ENCODE measurements around the gene TP73. TPM values are rescaled to one million over a fixed set of nuclear protein-coding genes. Genes with fewer than 3 reads are reported as not detected.
A peak's percentile ranks its signal among the peaks of the same experiment; 100 is the strongest.

TP73 gene
- total and polyA plus RNA-seq, 4 donors = 0.30 to 3.0 (median 1.2) TPM

DNA sequence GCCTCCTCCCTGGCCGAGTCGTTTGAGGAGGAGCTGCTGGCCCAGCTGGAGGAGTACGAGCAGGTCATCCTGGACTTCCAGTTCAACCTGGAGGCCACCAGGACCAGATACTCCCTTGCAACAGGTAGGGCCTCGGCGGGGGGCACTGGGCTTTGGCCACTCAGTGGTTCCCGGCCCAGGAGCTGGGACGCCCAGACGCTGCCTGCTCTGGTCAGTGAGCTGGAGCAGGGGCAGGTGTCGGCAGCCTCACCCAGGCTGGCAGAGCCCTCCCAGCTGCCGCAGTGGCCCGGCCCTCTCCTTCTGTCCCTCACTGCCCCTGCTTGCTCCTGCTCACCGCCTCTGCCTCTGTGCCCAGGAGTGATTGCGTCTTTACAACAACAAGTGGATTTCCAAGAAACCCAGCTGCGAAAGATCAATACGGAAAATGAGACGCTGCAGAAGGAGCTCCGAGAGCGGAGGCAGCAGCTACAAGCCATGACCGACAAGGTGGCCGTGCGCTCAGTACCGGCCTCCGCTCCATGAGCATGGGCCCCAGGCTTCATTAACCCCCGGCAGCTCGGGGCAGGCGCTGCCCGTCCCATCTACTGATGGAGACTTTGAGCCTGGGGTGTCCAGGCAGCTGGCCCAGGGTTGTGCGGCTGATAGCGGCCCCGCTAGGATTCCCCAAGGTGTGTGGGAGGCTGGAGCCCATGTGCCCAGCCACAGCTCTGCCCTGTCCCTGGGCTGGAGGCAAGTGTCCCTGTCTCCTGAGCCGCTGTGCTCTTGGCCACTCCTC lies 111.2 kb downstream of the TP73 start:
- no peak for DNase-seq (ENCODE audit: low read depth in 4 of 6, low spot score in 6 of 6)

DNA sequence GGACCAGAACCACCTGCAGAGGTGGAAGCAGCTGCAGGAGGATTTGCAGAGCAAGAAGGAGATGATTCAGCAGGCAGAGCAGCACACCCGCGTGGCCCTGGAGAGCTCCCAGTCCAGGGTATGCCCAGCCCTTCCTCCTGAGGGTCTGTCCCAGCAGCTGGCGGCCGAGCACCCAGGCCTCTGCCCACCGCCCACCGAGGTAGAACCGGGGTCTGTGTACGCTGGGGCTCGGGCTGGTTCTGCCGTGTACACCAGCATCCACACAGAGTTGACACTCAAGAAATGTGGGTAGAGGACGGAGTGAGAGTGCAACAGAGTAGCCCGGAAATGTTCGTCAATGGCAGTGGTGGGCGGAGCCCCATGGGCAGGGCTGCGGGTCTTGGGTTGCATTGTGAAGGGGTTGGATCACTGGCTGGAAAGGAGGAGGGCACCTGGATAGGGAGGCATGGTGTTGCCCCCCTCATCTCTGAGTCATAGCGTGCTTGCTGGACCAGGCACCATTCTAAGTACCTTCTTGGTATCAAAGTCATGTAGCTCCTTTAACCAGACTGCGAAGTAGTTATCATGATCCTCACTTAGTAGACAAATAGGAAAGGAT lies 115.1 kb downstream of the TP73 start:
- WGBS (ENCODE audit: insufficient coverage) = 86% methylated on average over 13 of the region's 17 CpGs
- Histone ChIP-seq H3K27ac (ENCODE audit: low read depth, low read length) (no peak overlapping the region), H3K36me3 (ENCODE audit: control insufficient read depth, insufficient read depth, low read length) (no peaks in the 10 kb centered on the region), H3K4me1 (ENCODE audit: control insufficient read depth, insufficient read depth, low read length) (peaks cover 16% of the 10 kb centered on the region), H3K9me3 (ENCODE audit: control insufficient read depth, insufficient read depth, low read length) (no peaks in the 10 kb centered on the region), H3K27me3 (ENCODE audit: control insufficient read depth, insufficient read depth, low read length) (no peaks in the 10 kb centered on the region), H3K4me3 (ENCODE audit: low read depth, low read length) (no peak overlapping the region)
- DNase-seq (ENCODE audit: low read depth in 4 of 6, low spot score in 6 of 6) = no peak

More for the DNA sequence above, 111.2 kb downstream of the TP73 start:
- H3K36me3 ChIP-seq (ENCODE audit: control insufficient read depth, insufficient read depth, low read length) = no peaks in the 10 kb centered on the region
- H3K4me3 ChIP-seq (ENCODE audit: low read depth, low read length) = no peak overlapping the region
- no peaks in the 10 kb centered on the region for H3K4me1 ChIP-seq (ENCODE audit: control insufficient read depth, insufficient read depth, low read length)
- H3K27me3 ChIP-seq (ENCODE audit: control insufficient read depth, insufficient read depth, low read length) = no peaks in the 10 kb centered on the region
- H3K9me3 ChIP-seq (ENCODE audit: control insufficient read depth, insufficient read depth, low read length) = no peaks in the 10 kb centered on the region
- WGBS (ENCODE audit: insufficient coverage) = 83% methylated on average over 31 of the region's 31 CpGs
- no peak overlapping the region for H3K27ac ChIP-seq (ENCODE audit: low read depth, low read length)

DNA sequence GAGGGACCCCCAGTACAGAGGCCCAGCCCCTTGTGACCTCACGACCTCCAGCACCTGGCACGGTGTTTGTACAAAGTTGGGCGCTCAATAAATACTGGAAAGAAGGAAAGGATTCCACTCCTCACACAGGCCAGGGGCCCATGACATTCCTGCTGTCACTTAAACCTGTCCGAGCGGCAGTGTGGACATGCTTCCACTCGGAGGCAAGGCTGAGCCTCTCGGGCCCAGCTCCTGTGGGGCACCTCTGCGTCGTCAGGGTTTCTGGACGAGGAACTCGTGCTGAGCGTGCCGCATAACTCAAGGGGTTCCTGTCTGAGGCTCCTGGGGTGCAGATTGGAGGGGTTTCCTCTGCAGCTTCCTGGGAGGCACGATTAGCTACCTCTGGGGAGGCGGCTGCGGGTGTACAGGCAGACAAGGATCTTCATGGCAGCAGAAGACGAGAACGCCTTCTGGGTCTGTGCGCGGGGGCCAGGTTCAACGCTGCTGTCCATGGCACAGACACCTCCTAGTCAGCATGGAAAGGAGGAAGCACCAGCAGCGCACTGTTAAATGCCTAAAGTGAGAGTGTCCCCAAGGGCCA lies 116.6 kb downstream of the TP73 start:
- Histone ChIP-seq H3K9me3 (ENCODE audit: control insufficient read depth, insufficient read depth, low read length) (no peaks in the 10 kb centered on the region), H3K4me1 (ENCODE audit: control insufficient read depth, insufficient read depth, low read length) (peaks cover 28% of the 10 kb centered on the region), H3K36me3 (ENCODE audit: control insufficient read depth, insufficient read depth, low read length) (peaks cover 4% of the 10 kb centered on the region), H3K4me3 (ENCODE audit: low read depth, low read length) (no peak overlapping the region), H3K27me3 (ENCODE audit: control insufficient read depth, insufficient read depth, low read length) (no peaks in the 10 kb centered on the region), H3K27ac (ENCODE audit: low read depth, low read length) (no peak overlapping the region)
- 90% methylated on average over 22 of the region's 22 CpGs for WGBS (ENCODE audit: insufficient coverage)
- DNase-seq (ENCODE audit: low read depth in 4 of 6, low spot score in 6 of 6) = no peak

DNA sequence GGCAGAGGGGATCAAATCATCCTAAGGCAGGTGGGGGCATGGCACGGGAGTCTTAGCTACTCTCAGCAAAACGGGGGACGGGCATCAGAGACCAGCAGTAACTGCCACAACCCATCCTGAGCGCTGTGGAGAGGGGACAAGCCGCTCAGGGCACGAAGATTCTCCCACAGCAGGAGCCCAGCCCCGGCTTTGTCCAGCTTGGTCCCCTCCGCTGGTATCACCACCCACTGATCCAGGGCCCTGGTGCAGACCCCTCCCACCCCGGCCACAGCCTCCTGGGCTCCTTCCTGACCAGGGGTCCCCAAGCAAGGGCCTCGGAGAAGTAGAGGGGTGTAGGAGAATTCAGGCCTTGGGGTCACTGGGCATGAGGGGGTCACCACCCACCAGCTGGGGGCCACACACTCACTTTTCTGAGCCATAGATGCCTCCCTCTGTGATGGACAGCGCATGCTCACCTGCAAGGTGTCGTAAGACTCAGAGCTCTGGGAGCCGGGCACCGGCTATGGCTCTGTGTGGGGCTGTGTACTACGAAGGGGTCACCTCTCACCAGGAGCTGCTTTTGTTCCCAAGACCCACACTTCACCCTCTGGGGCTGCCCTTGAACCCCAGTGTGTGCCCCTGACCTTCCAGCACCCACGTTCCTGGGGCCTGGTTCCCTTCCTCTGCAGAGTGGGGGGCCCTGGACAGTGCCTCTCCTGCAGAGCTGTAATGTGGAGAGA lies 117.9 kb downstream of the TP73 start:
- H3K4me1 ChIP-seq (ENCODE audit: control insufficient read depth, insufficient read depth, low read length) = peaks cover 39% of the 10 kb centered on the region
- WGBS (ENCODE audit: insufficient coverage) = 91% methylated on average over 13 of the region's 16 CpGs
- DNase-seq (ENCODE audit: low read depth in 4 of 6, low spot score in 6 of 6) = no peak

DNA sequence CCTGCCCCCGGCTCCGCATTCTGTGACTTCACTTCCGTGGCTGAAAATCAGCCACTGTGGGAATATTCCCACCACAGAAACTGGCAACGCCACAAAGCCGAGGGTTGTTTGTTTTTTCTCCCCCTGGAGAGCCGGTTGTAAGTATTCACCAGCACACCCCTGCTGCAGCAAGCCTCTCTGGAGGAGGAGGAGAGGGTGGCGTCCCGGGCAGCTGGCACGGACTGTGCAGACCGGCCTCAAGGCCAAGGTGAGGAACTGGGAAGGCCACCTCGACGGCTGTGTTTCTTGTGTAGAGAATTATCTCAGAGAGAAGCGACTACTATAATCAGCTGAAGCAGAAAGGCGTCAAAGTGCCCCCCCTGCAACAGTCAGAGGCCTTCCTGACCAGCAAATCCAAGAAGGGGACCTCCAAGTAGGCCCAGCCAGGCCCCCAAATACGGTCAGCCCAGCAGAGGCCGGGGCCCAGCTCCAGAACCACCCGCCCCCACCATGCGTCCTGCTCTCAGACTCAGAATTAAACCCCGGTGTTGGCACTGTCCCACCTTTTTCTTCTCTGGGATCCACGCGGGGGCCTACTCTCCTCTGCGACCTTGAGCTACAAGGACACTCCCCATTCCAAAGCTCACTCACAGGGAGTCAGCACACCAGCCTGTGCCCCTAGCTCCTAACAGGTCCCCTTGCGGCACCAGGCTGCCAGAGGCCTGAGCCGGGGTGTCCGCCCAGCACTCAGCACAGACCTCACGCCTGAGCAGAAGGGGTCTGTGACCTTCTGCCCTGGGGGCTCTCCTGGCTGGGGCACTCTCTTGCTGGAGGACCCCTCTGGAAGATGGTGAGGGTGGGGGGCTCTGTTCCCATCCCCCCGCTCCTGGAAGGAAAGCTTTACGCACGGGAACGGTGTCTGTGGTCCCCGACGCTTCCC lies 119.1 kb downstream of the TP73 start:
- Histone ChIP-seq H3K4me1 (ENCODE audit: control insufficient read depth, insufficient read depth, low read length) (peaks cover 50% of the 10 kb centered on the region), H3K27ac (ENCODE audit: low read depth, low read length) (no peak overlapping the region), H3K36me3 (ENCODE audit: control insufficient read depth, insufficient read depth, low read length) (peaks cover 17% of the 10 kb centered on the region), H3K9me3 (ENCODE audit: control insufficient read depth, insufficient read depth, low read length) (no peaks in the 10 kb centered on the region), H3K4me3 (ENCODE audit: low read depth, low read length) (peak overlapping the region; percentile 26), H3K27me3 (ENCODE audit: control insufficient read depth, insufficient read depth, low read length) (no peaks in the 10 kb centered on the region)
- WGBS (ENCODE audit: insufficient coverage) = 47% methylated on average over 21 of the region's 32 CpGs
- no peak for DNase-seq (ENCODE audit: low read depth in 4 of 6, low spot score in 6 of 6)

More for the DNA sequence above, 117.9 kb downstream of the TP73 start:
- Histone ChIP-seq H3K36me3 (ENCODE audit: control insufficient read depth, insufficient read depth, low read length) (peaks cover 5% of the 10 kb centered on the region), H3K27ac (ENCODE audit: low read depth, low read length) (no peak overlapping the region), H3K27me3 (ENCODE audit: control insufficient read depth, insufficient read depth, low read length) (no peaks in the 10 kb centered on the region), H3K9me3 (ENCODE audit: control insufficient read depth, insufficient read depth, low read length) (no peaks in the 10 kb centered on the region), H3K4me3 (ENCODE audit: low read depth, low read length) (no peak overlapping the region)

DNA sequence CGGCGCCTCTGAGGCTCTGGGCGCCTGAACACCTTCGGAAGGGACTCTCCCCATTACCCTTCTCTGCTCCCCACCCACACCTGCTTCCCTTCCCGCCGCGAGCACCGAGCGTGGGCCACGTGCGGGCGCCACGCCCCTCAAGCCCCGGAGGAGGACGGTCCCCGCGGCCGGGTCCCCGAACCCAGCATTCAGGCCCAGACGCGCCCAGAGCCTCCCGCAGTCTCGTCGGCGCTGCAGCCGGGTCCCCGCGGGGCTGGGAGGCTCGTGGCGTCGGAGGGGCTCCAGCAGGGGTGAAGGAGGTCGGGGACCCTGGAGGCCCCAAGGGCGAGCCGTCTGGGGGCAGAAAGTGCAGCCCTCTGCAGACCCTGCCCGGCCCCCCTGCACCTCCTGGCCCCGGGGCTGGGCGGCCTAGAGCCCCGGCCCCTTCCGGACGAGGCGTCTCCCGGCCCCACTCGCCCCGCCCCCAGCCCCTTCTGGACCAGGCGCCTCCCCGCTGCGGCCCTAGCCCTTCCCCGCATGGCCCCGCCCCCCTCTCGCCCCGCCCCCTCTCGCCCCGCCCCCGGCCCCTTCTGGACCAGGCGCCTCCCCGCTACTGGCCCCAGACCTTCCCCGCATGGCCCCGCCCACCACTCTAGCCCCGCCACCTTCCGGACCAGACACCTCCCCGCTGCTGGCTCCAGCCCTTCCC lies 119.9 kb downstream of the TP73 start:
- Histone ChIP-seq H3K27ac (ENCODE audit: low read depth, low read length) (no peak overlapping the region), H3K4me3 (ENCODE audit: low read depth, low read length) (peak overlapping the region; percentile 26), H3K9me3 (ENCODE audit: control insufficient read depth, insufficient read depth, low read length) (no peaks in the 10 kb centered on the region), H3K4me1 (ENCODE audit: control insufficient read depth, insufficient read depth, low read length) (peaks cover 50% of the 10 kb centered on the region), H3K36me3 (ENCODE audit: control insufficient read depth, insufficient read depth, low read length) (peaks cover 25% of the 10 kb centered on the region), H3K27me3 (ENCODE audit: control insufficient read depth, insufficient read depth, low read length) (no peaks in the 10 kb centered on the region)
- peak in 4 of 6 donors; percentile 42 to 90 (median 68) for DNase-seq (ENCODE audit: low read depth in 4 of 6, low spot score in 6 of 6)
- 1% methylated on average over 42 of the region's 61 CpGs for WGBS (ENCODE audit: insufficient coverage)

DNA sequence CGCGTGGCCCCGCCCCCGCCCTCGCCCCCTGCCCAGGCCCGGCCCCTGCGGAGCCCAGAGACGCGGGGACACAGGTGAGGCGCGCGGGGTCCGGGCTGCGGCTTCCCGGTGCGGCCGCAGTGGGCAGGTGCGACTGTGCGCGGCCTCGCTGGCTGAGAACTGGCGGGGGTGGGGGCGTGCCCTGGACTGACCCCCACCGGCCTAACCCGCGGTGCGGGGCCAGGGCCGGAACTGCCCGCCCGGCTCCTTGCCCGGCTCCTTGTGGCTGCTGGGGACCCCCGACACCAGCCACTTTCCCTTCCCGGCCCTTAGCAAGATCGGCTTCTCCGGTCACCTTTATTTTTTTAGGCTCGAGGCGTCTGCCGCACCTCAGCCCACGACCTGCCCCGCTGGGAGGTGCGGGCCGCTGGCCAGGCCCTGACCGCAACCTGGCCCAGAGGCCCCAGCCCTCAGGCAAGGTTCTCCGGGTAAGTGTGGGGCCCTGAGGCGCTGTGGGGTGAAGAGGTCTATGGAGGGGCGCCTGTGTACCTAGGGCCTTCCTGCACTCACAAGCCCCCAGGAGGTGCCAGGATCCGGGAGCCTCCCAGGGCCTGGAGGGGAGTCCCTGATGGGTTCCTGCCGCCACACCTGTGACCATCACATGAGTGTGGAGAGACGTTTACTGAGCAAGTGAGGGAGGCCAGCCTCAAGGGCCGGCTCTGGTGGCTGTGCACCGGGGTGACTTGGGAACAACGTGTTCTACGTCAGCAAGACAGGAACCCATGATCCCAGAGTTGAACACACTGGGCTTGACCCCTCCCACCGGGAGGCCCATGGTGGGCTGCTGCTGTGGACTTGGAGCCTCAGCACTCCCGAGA lies 120.6 kb downstream of the TP73 start, which contains the start of gene SMIM1:
Gene SMIM1, plus strand, starts transcription at position 35 of the 857 bp plus-strand sequence. CDS start 2,625 bp downstream, outside the sequence.
- Histone ChIP-seq H3K4me3 (ENCODE audit: low read depth, low read length) (peak within 1 kb of the TSS; percentile 26), H3K4me1 (ENCODE audit: control insufficient read depth, insufficient read depth, low read length) (peaks cover 50% of the 10 kb centered on the region), H3K27me3 (ENCODE audit: control insufficient read depth, insufficient read depth, low read length) (no peaks in the 10 kb centered on the region), H3K9me3 (ENCODE audit: control insufficient read depth, insufficient read depth, low read length) (no peaks in the 10 kb centered on the region), H3K36me3 (ENCODE audit: control insufficient read depth, insufficient read depth, low read length) (peaks cover 33% of the 10 kb centered on the region), H3K27ac (ENCODE audit: low read depth, low read length) (no peak within 1 kb of the TSS)
- WGBS (ENCODE audit: insufficient coverage) = 22% methylated on average over 54 of the region's 55 CpGs
- DNase-seq (ENCODE audit: low read depth in 4 of 6, low spot score in 6 of 6) = peak in 1 of 6 donors; percentile 11

All from spinal cord (tissue), 10 donors.